Esophagus squamous epithelium (tissue), 4 donors: ENCODE data around the gene PIEZO1.

Experiments used
- CTCF ChIP-seq, 6 experiments: fragments of 450-650 bp in 4 of 6; fragments of 200-600 bp in 2 of 6; sonication (generic) in 2 of 6; IDR thresholded peaks; one replicate each; pipeline ENCODE4 v1.5.1; 2016 to 2019; ENCODE audit warnings: antibody characterized with exemption in 6 of 6, mild to moderate bottlenecking in 4 of 6, moderate library complexity in 4 of 6
- POLR2A ChIP-seq, 4 donors: fragments of 450-650 bp; IDR thresholded peaks; one replicate each; pipeline ENCODE4 v1.6.1; 2017; ENCODE audit warnings: antibody characterized with exemption in 4 of 4, mild to moderate bottlenecking in 4 of 4, moderate library complexity in 3 of 4

- TF ChIP-seq CTCF (IDR thresholded peaks at IDR 0.05) (no peak), POLR2A (IDR thresholded peaks at IDR 0.05) (no peak)
Measured at GRCh38 chr16:88716201-88716600, 68.8 kb downstream of the PIEZO1 start.
